Stimulated activated CD8-positive, alpha-beta memory T cell treated with anti-CD3 and anti-CD28 coated beads, Interleukin-7, amount 100 ng/mL, for 48 hours (primary cell): ENCODE results near the gene KDM4B.
"Not testable (repeated sequence)": the region's sequence is repeated elsewhere in the genome, so short reads cannot be mapped to it uniquely, and the experiment has no call there.

Experiments
- DNase-seq, 2 donors: peaks; one replicate each; pipeline ENCODE4 v3.0.0-alpha.2; 2020; ENCODE audit warnings: low read depth in 1 of 2; ENCODE audit errors: extremely low read depth in 1 of 2

The KDM4B gene

DNA sequence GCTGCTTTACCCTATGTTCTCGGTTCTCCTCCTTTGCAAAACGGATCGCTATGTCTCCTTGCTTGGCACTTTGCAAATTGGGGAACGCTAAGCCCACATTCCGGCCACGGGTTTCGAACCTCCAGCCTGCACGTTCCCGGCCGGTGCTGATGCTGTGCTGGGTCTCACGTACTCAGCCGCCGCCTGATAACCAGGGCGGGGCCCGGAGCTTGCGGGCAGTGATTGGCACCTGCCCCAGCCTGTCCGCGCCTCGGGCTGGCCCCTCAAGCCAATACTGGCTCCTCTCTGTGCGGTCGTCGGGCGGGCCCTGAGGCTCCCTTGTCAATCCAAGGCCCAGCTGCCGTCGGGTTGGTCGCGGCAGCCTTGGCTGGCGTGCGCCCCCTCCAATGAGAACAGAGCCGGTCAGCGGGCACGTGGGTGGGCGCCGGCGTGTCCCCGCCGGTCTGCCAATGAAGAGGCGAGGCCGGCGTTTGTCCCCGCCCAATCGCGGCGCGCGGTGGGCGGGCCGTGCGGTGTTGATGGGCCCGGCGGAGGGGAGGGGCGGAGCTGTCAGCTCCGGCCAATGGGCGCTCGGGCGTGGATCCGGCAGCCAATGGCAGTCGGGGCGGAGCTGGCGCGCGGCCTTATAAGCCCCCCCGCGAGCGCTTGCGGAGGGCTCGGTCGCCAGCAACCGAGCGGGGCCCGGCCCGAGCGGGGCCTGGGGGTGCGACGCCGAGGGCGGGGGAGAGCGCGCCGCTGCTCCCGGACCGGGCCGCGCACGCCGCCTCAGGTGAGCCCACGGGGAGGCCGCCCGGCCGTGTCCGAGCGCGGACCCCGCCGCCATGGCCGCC, at the start of gene KDM4B:
TSS of gene KDM4B (plus strand) at position 652 of the 830 bp plus-strand sequence. CDS start 63,778 bp downstream, outside the sequence.
- DNase-seq = peak; percentile 98 to 100

DNA sequence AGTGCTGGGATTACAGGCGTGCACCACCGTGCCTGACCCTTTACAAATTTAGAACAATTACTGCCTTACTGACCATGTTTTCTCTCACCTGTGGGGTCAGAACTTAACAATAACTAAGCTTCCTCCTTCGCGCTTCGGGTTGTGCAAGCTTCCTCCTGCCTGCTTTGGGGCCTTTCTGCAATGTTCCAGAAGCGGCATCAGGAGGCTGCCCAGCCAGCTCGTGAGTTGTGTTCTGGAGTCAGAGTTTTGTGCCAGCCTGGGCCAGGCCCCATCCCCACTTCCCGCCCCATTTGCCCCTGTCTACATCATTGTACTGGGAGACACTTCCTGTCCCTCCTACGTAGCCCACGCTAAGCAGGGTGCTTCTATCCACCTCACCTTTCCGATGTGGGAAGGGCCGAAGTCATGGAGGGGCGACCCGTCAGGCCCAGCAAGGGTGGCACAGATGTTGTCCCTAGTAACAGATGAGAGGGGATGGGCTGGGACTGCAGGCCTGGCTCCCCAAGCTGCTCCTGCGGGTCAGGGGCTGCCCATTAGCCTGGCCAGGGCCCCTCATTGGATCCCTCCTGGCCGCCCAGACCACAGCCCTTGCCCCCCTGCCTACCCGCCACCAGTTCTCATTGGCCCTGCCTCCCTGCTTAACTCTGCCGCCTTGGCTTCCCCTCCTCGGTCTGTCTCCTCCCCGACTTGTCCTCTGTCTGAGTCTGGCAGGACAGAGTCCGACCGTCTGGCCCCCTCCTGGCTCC, 46.2 kb upstream of the KDM4B start:
- DNase-seq = no peak

DNA sequence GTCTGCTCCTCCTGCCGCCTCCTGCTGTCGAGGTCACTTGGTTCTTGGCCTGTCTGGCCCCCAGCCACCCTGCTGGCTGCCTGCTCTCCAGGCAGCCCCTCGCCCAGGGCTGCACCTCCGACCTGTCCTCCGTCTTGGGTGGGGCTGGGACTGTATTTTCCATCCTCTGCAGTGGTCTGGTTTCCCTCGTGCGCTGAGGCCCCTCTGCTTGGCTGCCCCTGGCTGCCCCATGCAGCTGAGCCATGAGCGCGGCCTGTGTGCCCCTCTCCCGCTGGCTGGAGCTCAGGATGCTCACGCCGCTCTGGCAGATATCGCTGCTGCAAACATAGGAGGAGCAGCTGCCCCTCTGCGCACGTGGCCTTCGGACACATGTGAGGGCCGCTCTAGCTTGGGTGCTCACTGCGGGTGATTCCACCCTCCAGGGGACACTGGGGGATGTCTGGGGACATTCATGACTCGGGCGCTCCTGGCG, 45.6 kb upstream of the KDM4B start:
- DNase-seq = no peak

DNA sequence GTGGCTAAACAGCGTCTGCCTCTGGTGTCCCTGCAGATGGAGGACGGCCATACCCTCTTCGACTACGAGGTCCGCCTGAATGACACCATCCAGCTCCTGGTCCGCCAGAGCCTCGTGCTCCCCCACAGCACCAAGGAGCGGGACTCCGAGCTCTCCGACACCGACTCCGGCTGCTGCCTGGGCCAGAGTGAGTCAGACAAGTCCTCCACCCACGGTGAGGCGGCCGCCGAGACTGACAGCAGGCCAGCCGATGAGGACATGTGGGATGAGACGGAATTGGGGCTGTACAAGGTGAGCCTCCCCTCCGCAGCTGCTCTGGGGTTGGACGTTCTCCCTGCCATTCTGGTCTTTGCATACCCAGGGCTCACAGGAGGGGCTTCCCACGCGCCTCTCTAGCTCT, 39.7 kb upstream of the KDM4B start:
- no peak for DNase-seq

DNA sequence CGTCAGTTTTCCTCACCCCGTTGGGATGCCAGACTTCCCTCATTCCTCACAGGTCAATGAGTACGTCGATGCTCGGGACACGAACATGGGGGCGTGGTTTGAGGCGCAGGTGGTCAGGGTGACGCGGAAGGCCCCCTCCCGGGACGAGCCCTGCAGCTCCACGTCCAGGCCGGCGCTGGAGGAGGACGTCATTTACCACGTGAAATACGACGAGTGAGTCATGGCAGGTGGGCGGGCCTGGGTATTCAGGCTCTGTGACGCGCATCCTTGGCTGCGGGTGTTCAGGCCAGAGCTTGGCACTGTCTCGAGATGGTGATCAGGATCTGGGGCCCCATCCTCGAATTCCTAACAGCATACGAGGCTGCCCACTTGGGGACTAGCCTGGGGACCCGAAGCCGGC, 38.2 kb upstream of the KDM4B start:
- DNase-seq = peak in 1 of 2 donors; percentile 14

DNA sequence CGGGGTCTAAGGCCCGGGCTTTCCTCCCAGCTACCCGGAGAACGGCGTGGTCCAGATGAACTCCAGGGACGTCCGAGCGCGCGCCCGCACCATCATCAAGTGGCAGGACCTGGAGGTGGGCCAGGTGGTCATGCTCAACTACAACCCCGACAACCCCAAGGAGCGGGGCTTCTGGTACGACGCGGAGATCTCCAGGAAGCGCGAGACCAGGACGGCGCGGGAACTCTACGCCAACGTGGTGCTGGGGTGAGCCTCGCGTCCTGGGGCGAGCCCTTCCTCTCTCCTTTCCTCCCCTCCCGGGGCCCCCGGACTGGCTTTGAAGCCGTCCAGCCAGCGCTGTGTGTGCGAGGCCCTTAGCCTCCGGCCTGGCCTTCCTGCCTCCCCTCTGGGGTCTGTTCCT, 36.2 kb upstream of the KDM4B start:
- DNase-seq = no peak

DNA sequence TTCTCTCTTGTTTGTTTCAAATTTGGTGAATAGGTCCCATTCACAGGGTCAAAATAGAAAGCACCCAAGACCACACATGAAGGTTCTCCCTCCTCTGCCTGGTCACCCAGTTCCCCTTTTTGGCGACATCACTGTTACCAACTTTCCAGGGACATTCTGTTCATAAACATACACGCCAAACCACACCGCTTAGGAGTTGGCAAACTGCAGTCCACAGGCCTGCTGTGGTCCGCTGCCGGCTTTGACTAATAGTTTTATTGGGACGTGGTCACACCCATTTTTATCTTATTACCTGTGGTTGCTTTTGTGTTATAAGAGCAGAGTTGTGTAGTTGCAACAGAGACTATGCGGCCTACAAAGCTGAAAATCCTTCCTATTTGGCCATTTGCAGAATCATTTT, 35.4 kb upstream of the KDM4B start:
- no peak for DNase-seq

DNA sequence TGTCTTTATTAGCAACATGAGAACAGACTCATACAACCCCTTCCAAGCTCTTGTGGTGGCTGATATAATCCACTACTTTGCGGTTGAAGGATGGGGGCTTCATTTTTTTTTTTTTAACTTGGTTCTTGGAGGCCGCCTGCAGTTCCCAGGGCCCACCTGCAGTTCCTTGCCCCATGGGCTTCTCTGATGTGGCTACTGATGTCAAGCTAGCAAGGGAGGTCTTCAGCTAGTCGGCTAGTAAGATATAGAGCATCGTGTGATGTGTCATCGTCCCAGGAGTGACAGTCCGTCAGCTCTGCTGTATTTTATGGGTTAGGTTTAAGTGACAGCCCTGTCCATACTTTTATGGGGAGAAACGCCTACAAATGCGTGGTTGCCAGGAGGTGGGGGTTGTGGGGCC, 33.5 kb upstream of the KDM4B start:
- DNase-seq = no peak

DNA sequence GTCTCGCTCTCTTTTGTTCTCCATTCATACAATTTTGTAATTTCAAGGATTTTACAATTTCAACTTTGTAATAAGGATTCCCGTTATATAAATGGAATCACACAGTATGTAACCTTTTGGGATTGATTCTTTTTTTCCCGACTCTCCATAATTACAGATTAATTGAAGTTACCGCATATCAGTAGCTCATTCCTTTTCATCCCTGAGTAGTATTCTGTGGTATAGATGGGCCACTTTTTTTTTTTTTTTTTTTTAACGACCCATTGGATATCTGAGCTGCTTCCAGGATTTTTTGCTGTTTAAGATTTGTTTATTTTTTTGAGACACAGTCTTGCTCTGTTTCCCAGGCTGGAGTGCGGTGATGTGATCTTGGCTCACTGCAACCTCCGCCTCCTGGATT, 31.9 kb upstream of the KDM4B start:
- no peak for DNase-seq

DNA sequence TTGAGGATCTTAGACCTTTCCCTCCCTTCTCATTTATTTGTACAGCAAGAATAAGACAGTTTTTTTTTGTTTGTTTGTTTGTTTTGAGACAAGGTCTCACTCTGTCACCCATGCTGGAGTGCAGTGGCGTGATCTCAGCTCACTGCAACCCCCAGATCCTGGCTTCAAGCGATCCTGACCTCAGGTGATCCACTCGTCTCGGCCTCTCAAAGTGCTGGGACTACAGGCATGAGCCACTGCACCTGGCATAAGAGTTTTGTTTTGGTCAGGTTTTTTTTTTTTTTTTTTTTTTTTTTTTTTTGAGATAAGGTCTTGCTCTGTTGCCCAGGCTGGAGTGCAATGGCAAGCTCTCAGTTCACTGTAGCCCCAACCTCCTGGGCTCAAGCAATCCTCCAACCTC, 30.5 kb upstream of the KDM4B start:
- not testable (repeated sequence) for DNase-seq

DNA sequence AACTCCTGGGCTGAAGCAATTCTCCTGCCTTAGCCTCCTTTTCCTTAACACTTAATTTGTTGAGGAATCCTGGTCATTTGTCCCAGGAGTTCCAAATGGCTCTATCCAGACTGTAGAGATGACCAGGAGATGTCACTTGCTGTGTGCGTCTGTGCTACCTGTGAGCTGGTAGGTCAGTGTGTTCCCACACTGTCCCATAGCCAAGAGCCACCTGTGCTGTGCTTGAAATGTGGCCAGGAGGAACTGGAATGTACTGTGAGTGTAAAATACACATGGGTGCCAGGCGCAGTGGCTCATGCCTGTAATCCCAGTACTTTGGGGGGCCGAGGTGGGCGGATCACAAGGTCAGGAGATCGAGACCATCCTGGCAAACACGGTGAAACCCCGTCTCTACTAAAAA, 29.4 kb upstream of the KDM4B start:
- no peak for DNase-seq

DNA sequence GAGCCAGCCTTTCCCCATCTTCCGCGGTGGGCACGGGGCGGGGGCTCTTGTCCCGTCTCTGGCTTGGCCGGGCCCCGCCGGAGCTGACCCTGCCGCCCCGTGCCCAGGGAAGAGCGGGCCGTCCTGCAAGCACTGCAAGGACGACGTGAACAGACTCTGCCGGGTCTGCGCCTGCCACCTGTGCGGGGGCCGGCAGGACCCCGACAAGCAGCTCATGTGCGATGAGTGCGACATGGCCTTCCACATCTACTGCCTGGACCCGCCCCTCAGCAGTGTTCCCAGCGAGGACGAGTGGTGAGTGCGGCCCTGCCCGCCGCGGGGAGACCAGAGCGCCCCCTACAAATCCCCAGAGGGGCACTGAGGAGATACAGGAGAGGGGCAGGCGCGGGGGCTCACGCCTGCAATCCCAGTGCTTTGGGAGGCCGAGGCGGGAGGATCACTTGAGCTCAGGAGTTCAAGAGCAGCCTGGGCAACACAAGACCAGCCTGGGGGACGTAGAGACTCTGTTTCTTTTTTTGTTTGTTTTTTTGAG, 27.2 kb upstream of the KDM4B start:
- not testable (repeated sequence) for DNase-seq

DNA sequence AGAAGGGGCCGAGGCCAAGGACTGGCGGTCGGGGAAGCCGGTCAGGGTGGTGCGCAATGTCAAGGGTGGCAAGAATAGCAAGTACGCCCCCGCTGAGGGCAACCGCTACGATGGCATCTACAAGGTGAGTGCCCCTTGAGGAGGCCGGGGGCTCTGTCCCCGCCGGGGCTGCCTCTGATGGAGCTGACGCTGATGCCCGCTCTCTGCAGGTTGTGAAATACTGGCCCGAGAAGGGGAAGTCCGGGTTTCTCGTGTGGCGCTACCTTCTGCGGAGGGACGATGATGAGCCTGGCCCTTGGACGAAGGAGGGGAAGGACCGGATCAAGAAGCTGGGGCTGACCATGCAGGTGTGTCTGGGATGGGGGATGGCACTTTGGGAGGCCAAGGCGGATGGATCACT, 18.3 kb upstream of the KDM4B start:
- DNase-seq = not testable (repeated sequence)

DNA sequence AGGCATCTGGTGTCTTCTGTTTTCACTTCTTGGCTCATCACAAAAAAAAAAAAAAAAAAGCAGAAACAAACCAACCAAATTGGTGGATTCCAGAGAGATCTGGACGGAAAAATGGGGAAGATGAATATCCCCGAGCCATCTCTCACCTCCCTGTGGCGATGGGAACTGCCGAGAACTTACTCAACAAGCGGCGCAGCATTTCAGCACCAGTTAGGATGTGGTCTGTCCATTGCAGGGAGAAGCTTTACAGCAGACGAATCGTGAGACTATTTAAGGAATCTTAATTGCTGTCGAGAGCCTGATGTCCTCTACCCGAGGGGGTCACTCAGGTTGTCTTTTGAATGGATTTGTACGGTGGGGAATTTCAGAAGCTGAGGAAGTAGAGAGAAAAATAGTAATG, 17.3 kb upstream of the KDM4B start:
- DNase-seq = no peak

DNA sequence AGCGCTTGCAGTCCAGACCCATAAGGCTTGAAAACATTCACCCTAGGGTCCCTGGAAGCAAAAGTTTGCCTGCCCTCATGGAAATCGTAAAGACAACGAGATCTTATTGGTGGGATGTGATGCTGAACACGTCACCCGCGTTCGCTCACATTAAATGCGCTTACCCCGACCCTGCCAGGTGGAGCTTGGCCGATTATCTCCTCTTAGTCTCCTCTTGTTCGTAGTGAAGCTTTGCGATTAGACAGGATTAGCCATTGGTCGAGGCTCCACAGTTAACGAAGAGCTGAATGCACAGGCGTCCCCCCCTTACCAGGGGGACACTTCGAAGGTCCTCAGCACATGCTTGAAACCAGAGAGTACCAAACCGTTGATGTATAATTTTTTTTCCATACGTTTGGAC, 16.0 kb upstream of the KDM4B start:
- DNase-seq = no peak

DNA sequence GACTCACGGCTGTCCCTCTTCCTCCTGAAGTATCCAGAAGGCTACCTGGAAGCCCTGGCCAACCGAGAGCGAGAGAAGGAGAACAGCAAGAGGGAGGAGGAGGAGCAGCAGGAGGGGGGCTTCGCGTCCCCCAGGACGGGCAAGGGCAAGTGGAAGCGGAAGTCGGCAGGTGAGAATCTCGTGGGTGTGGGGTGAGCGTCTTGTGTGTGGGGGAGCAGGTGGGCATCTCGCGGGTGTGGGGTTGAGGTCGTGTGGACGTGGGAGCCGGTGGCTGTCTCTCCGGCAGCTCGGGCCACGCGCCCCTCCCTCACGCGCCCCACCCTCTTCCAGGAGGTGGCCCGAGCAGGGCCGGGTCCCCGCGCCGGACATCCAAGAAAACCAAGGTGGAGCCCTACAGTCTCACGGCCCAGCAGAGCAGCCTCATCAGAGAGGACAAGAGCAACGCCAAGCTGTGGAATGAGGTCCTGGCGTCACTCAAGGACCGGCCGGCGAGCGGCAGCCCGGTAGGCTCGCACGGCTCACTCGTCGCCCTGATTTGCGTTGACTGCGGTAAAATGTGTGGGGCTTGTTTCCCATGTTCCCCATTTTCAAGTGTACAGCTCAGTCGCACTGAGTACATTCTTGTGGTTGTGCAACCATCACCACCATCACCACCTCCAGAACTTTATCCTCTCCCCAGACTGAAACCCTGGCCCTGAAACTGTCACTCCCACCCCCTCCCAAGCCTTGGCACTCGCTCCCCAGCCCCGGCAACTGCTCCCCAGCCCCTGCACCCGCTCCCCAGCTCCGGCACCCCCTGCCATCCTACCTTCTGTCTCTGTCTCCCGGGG, 14.4 kb upstream of the KDM4B start:
- DNase-seq = not testable (repeated sequence)

DNA sequence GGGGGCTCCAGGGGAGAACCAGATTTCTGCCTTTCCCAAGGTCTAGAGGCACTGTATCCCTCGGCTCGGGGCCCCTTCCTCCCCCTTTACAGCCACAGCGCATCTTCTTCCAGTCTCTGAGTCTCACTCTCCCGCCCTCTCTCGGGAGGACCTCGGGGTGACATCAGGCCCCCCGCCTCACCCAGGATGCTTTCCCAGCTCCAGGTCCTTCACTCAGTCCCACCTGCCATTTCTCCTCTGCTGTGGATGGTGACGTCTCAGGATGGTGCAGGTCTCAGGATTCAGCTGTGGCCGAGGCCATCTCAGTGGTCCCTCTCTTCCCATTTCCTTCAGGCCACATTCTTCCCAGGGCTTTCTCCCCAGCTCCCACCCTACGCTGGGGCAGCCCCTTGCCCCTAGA, 13.6 kb upstream of the KDM4B start:
- no peak for DNase-seq

DNA sequence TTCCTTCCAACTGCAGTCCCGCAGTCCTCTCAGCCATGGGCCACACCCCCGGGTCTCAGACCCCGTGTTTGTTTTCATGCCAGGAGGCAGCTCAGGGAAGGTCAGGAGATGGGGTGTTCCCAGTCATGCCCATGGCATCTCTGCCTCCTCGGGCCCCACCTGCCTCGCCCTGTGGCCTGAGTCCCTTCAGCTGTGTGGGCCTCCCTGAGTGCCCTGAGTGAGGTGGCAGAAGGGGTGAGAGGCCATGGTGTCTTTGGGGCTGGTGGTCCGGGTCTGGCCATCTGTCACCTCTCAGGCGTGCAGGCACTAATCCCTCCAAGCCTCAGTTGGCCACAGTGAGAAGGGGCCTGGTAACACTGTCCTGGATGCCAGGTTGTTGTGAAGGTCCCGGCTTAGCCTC, 10.9 kb upstream of the KDM4B start:
- no peak for DNase-seq

DNA sequence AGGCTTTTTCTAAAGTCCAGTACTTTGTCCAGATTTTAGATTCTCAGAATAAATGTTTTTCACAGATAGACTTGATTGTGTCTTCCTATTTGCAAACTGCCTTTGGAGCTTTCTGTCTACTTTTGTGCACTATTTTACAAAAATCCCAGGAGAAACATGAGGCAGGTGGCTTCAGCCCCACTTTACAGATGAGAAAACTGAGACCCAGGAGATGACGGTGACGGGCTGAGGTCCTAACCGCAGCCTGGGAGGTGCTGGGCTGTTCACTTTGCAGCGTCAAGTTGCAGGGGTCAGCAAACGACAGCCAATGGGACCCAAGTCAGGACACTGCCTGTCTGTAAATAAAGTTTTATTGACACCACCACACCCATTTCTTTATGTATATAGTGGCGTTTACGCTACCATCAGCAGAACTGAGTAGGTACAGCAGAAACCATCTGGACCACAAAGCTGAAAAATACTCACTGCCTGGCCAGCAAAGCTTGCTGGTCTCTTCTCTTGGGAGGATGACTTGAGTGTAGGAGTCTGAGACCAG, 6.8 kb upstream of the KDM4B start:
- no peak for DNase-seq

DNA sequence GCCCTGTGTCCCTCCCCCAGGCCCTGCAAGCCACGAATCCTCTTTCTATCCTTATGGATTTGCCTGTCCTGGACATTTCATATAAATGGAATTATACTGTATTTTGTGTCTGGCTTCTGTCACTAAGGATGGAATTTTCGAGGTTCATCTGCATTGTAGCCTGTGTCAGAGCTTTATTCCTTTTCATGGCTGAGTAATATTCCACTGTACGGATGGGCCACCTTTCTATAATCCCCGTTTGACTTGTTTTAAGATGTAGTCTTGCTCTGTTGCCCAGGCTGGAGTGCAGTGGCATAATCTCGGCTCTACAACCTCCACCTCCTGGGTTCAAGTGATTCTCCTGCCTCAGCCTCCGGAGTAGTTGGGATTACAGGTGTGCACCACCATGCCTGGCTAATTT, 3.9 kb upstream of the KDM4B start:
- DNase-seq = no peak

DNA sequence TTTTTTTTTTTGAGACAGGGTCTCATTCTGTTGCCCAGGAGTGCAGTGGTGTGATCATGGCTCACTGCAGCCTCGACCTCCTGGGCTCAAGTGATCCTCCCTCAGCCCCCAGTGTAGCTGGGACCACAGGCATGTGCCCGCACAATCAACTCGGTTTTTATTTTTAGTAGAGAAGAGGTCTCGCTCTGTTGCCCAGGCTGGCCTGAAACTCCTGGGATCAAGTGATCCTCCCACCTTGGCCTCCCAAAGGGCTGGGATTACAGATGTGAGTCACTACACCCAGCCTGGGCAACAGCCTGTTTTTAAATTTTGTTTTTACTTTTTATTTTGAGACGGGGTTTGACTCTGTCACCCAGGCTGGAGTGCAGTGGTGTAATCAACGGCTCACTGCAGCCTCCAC, 2.3 kb upstream of the KDM4B start:
- no peak for DNase-seq
